HCT116 (cell line): ENCODE results near the gene ERAL1. TPM values are rescaled to one million over a fixed set of nuclear protein-coding genes. Genes with fewer than 3 reads are reported as not detected.

ENCODE experiments used
- ATAC-seq: fragments of 200-7000 bp; cut with Tn5 transposase; 2 replicates; pipeline ENCODE4 v1.9.1; 2020; ENCODE audit warnings: mild to moderate bottlenecking, moderate library complexity
- BruUV-seq: library from RNA; stranded (reverse); fragments of 400-500 nt; replicated peaks from 2 replicates; lab custom pipeline; 2021; lab: Mats Ljungman, UMichigan
- CTCF ChIA-PET: fragments of 300-600 bp; sonication (Branson Sonifier 250); formaldehyde crosslinking; loops from one replicate; lab custom pipeline; 2021; ENCODE audit warnings: antibody characterized with exemption; lab: Charles Lee
- POLR2A ChIA-PET: fragments of 300-600, 350-600 bp; sonication (Branson Sonifier 250); formaldehyde crosslinking; loops from one replicate; lab custom pipeline; 2021; ENCODE audit warnings: antibody characterized with exemption; lab: Charles Lee
- RAD21 ChIA-PET, 2 experiments: fragments of 300-600 bp; sonication (Branson Sonifier 250); formaldehyde crosslinking; loops; one replicate each; lab custom pipeline; 2023; ENCODE audit warnings: low total read pairs in 2 of 2; ENCODE audit not compliant: uncharacterized antibody in 2 of 2, unreplicated experiment in 2 of 2, low non-redundant PET in 1 of 2; lab: Charles Lee
- DNase-seq: peaks from one replicate; pipeline ENCODE4 v3.0.0-alpha.2; 2010; ENCODE audit warnings: low read depth, low spot score
- H2AFZ ChIP-seq: fragments of 200-600 bp; shearing (Covaris generic), sonication (generic); 2 replicates; pipeline ENCODE4 v1.6.1; 2017; ENCODE audit warnings: low read depth, mixed run types, mixed read lengths, antibody characterized with exemption, low read length; ENCODE audit not compliant: poor library complexity, severe bottlenecking
- H3K27ac ChIP-seq: 2 replicates; pipeline ENCODE4 v1.5.1; 2012; ENCODE audit warnings: low read depth, low read length
- H3K27me3 ChIP-seq: fragments of 200-600 bp; sonication (generic); 2 replicates; pipeline ENCODE4 v1.6.1; 2016; ENCODE audit warnings: mixed run types, low read length, mixed read lengths; ENCODE audit not compliant: insufficient read depth
- H3K36me3 ChIP-seq, 2 experiments: fragments of 200-500 bp in 1 of 2; fragments of 200-600 bp in 1 of 2; sonication (Bioruptor generic) in 1 of 2; sonication (generic) in 1 of 2; 2 replicates each; pipeline versions ENCODE4 v1.5.1 to v1.6.1; 2014 to 2016; ENCODE audit warnings: low read length in 2 of 2, inconsistent platforms in 1 of 2, mixed read lengths in 1 of 2, mixed run types in 1 of 2; ENCODE audit not compliant: insufficient read depth in 2 of 2, control insufficient read depth in 1 of 2
- H3K4me1 ChIP-seq, 2 experiments: fragments of 200-600 bp in 1 of 2; sonication (generic) in 1 of 2; 2 replicates each; pipeline versions ENCODE4 v1.5.1 to v1.6.1; 2012 to 2017; ENCODE audit warnings: low read length in 2 of 2, inconsistent platforms in 1 of 2, mild to moderate bottlenecking in 1 of 2, mixed read lengths in 1 of 2, mixed run types in 1 of 2, moderate library complexity in 1 of 2; ENCODE audit not compliant: insufficient read depth in 2 of 2, control insufficient read depth in 1 of 2
- H3K4me2 ChIP-seq: fragments of 200-600 bp; sonication (generic); 2 replicates; pipeline ENCODE4 v1.6.1; 2017; ENCODE audit warnings: mixed run types, low read length, mixed read lengths
- H3K4me3 ChIP-seq, 2 experiments: fragments of 200-600 bp in 1 of 2; sonication (generic) in 1 of 2; replicated peaks in 1 of 2; 2 replicates each; pipeline ENCODE4 v1.5.1; 2011 to 2016; ENCODE audit warnings: low read length in 2 of 2, control low read depth in 1 of 2, low read depth in 1 of 2, mild to moderate bottlenecking in 1 of 2, mixed read lengths in 1 of 2, mixed run types in 1 of 2
- H3K79me2 ChIP-seq: fragments of 200-600 bp; sonication (generic); 2 replicates; pipeline ENCODE4 v1.6.1; 2017; ENCODE audit warnings: mild to moderate bottlenecking, mixed run types, low read length, moderate library complexity, mixed read lengths; ENCODE audit not compliant: insufficient read depth
- H3K9ac ChIP-seq: fragments of 200-600 bp; sonication (generic); 2 replicates; pipeline ENCODE4 v1.6.1; 2016; ENCODE audit warnings: low read length, mixed read lengths
- H3K9me2 ChIP-seq: fragments of 200-600 bp; sonication (generic), shearing (Covaris generic); 2 replicates; pipeline ENCODE4 v1.6.1; 2017; ENCODE audit warnings: mixed run types, mild to moderate bottlenecking, moderate library complexity; ENCODE audit not compliant: insufficient read depth
- H3K9me3 ChIP-seq, 2 experiments: fragments of 200-500 bp in 1 of 2; fragments of 200-600 bp in 1 of 2; sonication (Bioruptor generic) in 1 of 2; sonication (generic) in 1 of 2; 2 replicates each; pipeline ENCODE4 v1.6.1; 2014 to 2017; ENCODE audit warnings: low read length in 2 of 2, mixed read lengths in 2 of 2, inconsistent platforms in 1 of 2, low read depth in 1 of 2, mild to moderate bottlenecking in 1 of 2, mixed run types in 1 of 2, moderate library complexity in 1 of 2; ENCODE audit not compliant: control insufficient read depth in 1 of 2, insufficient read depth in 1 of 2
- H4K20me1 ChIP-seq: fragments of 200-600 bp; sonication (generic), shearing (Covaris generic); 2 replicates; pipeline ENCODE4 v1.6.1; 2017; ENCODE audit warnings: mixed run types, mild to moderate bottlenecking, moderate library complexity; ENCODE audit not compliant: insufficient read depth
- POLR2A ChIP-seq: IDR thresholded peaks from 2 replicates; pipeline ENCODE4 v1.7.0; 2011; ENCODE audit warnings: borderline replicate concordance; ENCODE audit not compliant: insufficient read depth, insufficient read length; ENCODE audit errors: extremely low read depth
- SP1 ChIP-seq: IDR thresholded peaks from 2 replicates; pipeline ENCODE4 v1.6.1; 2012; ENCODE audit warnings: low read depth
- ZFX ChIP-seq: fragments of 450-650 bp; IDR thresholded peaks from 2 replicates; pipeline ENCODE4 v1.6.1; 2017
- intact Hi-C: fragments of 100-400 bp; cut with micrococcal nuclease; formaldehyde crosslinking; loops from 2 replicates; pipeline ENCODE4 v1.10.0; 2022
- total RNA-seq: library from RNA; stranded (reverse); gene quantifications from one replicate; pipeline ENCODE4 v1.2.1, GENCODE V29; 2021; ENCODE audit not compliant: unreplicated experiment
- TF ChIP-seq, protein P1 (sequence below): IDR thresholded peaks from 2 replicates; pipeline ENCODE4 v1.6.1; 2012; ENCODE audit warnings: low read depth
- TF ChIP-seq, protein P2 (sequence below), 3 experiments: fragments of 200-600 bp in 1 of 3; sonication (generic) in 1 of 3; IDR thresholded peaks in 2 of 3; conservative IDR thresholded peaks in 1 of 3; 2 replicates each; pipeline ENCODE4 v1.5.1; 2012 to 2017; ENCODE audit warnings: low read depth in 2 of 3, low read length in 2 of 3, antibody characterized with exemption in 1 of 3, borderline replicate concordance in 1 of 3, control low read depth in 1 of 3, mild to moderate bottlenecking in 1 of 3, mixed read lengths in 1 of 3, mixed run types in 1 of 3, moderate library complexity in 1 of 3; ENCODE audit not compliant: insufficient read depth in 1 of 3
- TF ChIP-seq, protein P3 (sequence below): IDR thresholded peaks from 2 replicates; pipeline ENCODE4 v1.6.1; 2012

ERAL1 gene
- total RNA-seq, 1 experiment from 2014 or later = 52.0 TPM

DNA sequence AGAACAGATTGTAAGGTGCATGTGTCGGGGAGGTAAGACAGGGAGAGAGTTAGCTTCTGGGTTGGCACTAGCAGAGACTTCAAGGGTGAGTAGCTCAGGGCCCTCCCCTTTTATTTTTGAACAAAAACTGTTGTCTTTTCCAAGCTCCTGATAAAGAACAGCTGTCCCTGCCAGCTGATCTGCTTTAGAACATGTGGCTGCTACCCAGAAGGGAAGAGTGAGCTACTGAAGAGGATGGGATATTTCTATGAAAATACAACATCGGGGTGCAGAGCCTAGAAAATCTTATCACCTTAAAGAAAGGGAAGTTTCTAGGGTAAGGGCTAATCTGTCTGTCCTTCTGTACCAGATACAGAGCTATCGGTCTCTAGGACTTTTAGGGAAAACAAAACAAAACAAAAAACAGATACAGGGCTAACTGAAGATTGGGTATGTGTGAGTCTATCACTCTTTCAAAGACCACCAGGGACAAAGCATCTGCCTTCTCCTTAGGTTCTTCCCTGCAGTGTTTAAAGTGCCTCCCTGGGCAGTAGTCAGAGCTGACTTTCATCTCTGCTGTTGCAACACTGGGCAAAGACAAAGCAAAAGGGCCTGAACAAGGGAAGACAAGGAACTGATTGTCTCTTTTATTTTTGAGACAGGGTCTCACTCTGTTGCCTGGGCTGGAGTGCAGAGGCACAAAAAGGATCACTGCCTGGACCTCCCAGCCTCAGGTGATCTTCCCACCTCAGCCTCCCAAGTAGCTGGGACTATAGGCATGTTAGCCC is 53.1 kb downstream of the ERAL1 start:
- Histone ChIP-seq H3K27me3 (no peaks in the 10 kb centered on the region), H3K9me3 (no peaks in the 10 kb centered on the region), H3K36me3 (peaks cover 47 to 50% of the 10 kb centered on the region in 2 experiments), H3K4me1 (peaks cover 3 to 7% of the 10 kb centered on the region in 2 experiments; a peak in 2 of 4 replicates), H3K9ac (no peak overlapping the region), H3K4me3 (no peak overlapping the region), H3K79me2 (no peaks in the 10 kb centered on the region), H3K27ac (no peak overlapping the region), H3K4me2 (no peak overlapping the region), H3K9me2 (no peaks in the 10 kb centered on the region), H4K20me1 (no peaks in the 10 kb centered on the region), H2AFZ (no peak overlapping the region)
- ChIA-PET RAD21 (no interaction called here), CTCF (interaction anchor here (1.8 kb wide), 1 partner anchor 10 kb away, joined by 4 read pairs; no protein-coding TSS in a partner anchor), POLR2A (interaction anchor here (1.4 kb wide), 1 partner anchor 180 kb away, joined by 5 read pairs; the partner anchor contains the start of gene NEK8)
- no peak for ATAC-seq
- intact Hi-C loops = loop anchor here (10.0 kb wide), 1 partner anchor 263 kb away; the partner anchor contains the start of gene BLTP2
- DNase-seq = no peak
- TF ChIP-seq POLR2A (no peak), ZFX (no peak), SP1 (no peak)
- TF ChIP-seq, protein P1, sequence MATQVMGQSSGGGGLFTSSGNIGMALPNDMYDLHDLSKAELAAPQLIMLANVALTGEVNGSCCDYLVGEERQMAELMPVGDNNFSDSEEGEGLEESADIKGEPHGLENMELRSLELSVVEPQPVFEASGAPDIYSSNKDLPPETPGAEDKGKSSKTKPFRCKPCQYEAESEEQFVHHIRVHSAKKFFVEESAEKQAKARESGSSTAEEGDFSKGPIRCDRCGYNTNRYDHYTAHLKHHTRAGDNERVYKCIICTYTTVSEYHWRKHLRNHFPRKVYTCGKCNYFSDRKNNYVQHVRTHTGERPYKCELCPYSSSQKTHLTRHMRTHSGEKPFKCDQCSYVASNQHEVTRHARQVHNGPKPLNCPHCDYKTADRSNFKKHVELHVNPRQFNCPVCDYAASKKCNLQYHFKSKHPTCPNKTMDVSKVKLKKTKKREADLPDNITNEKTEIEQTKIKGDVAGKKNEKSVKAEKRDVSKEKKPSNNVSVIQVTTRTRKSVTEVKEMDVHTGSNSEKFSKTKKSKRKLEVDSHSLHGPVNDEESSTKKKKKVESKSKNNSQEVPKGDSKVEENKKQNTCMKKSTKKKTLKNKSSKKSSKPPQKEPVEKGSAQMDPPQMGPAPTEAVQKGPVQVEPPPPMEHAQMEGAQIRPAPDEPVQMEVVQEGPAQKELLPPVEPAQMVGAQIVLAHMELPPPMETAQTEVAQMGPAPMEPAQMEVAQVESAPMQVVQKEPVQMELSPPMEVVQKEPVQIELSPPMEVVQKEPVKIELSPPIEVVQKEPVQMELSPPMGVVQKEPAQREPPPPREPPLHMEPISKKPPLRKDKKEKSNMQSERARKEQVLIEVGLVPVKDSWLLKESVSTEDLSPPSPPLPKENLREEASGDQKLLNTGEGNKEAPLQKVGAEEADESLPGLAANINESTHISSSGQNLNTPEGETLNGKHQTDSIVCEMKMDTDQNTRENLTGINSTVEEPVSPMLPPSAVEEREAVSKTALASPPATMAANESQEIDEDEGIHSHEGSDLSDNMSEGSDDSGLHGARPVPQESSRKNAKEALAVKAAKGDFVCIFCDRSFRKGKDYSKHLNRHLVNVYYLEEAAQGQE = no peak
- TF ChIP-seq, protein P2, sequence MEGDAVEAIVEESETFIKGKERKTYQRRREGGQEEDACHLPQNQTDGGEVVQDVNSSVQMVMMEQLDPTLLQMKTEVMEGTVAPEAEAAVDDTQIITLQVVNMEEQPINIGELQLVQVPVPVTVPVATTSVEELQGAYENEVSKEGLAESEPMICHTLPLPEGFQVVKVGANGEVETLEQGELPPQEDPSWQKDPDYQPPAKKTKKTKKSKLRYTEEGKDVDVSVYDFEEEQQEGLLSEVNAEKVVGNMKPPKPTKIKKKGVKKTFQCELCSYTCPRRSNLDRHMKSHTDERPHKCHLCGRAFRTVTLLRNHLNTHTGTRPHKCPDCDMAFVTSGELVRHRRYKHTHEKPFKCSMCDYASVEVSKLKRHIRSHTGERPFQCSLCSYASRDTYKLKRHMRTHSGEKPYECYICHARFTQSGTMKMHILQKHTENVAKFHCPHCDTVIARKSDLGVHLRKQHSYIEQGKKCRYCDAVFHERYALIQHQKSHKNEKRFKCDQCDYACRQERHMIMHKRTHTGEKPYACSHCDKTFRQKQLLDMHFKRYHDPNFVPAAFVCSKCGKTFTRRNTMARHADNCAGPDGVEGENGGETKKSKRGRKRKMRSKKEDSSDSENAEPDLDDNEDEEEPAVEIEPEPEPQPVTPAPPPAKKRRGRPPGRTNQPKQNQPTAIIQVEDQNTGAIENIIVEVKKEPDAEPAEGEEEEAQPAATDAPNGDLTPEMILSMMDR (IDR thresholded peaks at IDR 0.05 in 2 of 3, conservative IDR thresholded peaks at IDR 0.05 in 1 of 3; ENCODE audit: borderline replicate concordance in 1 of 3, insufficient read depth in 1 of 3, low read depth in 2 of 3, low read length in 2 of 3) = no peak
- TF ChIP-seq, protein P3, sequence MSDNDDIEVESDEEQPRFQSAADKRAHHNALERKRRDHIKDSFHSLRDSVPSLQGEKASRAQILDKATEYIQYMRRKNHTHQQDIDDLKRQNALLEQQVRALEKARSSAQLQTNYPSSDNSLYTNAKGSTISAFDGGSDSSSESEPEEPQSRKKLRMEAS = no peak
- BruUV-seq = no TSS peak
